ENCODE data around the gene GPR32.

- TF ChIP-seq TEAD4 (CRISPR knock-in tag; IDR thresholded peaks at IDR 0.05): no peak
- TF ChIP-seq, protein P1, sequence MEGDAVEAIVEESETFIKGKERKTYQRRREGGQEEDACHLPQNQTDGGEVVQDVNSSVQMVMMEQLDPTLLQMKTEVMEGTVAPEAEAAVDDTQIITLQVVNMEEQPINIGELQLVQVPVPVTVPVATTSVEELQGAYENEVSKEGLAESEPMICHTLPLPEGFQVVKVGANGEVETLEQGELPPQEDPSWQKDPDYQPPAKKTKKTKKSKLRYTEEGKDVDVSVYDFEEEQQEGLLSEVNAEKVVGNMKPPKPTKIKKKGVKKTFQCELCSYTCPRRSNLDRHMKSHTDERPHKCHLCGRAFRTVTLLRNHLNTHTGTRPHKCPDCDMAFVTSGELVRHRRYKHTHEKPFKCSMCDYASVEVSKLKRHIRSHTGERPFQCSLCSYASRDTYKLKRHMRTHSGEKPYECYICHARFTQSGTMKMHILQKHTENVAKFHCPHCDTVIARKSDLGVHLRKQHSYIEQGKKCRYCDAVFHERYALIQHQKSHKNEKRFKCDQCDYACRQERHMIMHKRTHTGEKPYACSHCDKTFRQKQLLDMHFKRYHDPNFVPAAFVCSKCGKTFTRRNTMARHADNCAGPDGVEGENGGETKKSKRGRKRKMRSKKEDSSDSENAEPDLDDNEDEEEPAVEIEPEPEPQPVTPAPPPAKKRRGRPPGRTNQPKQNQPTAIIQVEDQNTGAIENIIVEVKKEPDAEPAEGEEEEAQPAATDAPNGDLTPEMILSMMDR (IDR thresholded peaks at IDR 0.05): no peak
- no peak for TF ChIP-seq FOXJ3 (CRISPR knock-in tag; IDR thresholded peaks at IDR 0.05; ENCODE audit: borderline replicate concordance)
- no peak for TF ChIP-seq ZNF423 (CRISPR knock-in tag; IDR thresholded peaks at IDR 0.05)
- no peak for TF ChIP-seq CBFB (CRISPR knock-in tag; IDR thresholded peaks at IDR 0.05; ENCODE audit: low read depth)
- TF ChIP-seq, protein P2, sequence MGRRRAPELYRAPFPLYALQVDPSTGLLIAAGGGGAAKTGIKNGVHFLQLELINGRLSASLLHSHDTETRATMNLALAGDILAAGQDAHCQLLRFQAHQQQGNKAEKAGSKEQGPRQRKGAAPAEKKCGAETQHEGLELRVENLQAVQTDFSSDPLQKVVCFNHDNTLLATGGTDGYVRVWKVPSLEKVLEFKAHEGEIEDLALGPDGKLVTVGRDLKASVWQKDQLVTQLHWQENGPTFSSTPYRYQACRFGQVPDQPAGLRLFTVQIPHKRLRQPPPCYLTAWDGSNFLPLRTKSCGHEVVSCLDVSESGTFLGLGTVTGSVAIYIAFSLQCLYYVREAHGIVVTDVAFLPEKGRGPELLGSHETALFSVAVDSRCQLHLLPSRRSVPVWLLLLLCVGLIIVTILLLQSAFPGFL (CRISPR knock-in tag; IDR thresholded peaks at IDR 0.05; ENCODE audit: borderline replicate concordance): no peak
- no peak for TF ChIP-seq NFE2L1 (CRISPR knock-in tag; IDR thresholded peaks at IDR 0.05)
- TF ChIP-seq ESRRA (CRISPR knock-in tag; IDR thresholded peaks at IDR 0.05; ENCODE audit: borderline replicate concordance): no peak
- TF ChIP-seq CREB1 (CRISPR knock-in tag; IDR thresholded peaks at IDR 0.05): no peak
- TF ChIP-seq RELA (CRISPR knock-in tag; IDR thresholded peaks at IDR 0.05; ENCODE audit: borderline replicate concordance): no peak
- no peak for TF ChIP-seq ATF2 (CRISPR knock-in tag; IDR thresholded peaks at IDR 0.05; ENCODE audit: borderline replicate concordance, low read depth)
- no peak for TF ChIP-seq TCF7 (CRISPR knock-in tag; IDR thresholded peaks at IDR 0.05; ENCODE audit: low read depth)
- TF ChIP-seq JAZF1 (CRISPR knock-in tag; IDR thresholded peaks at IDR 0.05): no peak
Measured at GRCh38 chr19:50801107-50801506, 30.8 kb downstream of the GPR32 start.
